Choroid plexus epithelial cell (primary cell): ENCODE results near the gene LINC01488.

Experiments used
- DNase-seq: peaks from one replicate; pipeline ENCODE4 v3.0.0-alpha.2; 2010; ENCODE audit warnings: low read depth
- H3K4me3 ChIP-seq: 2 replicates; pipeline ENCODE4 v1.5.1; 2011; ENCODE audit warnings: low read depth, mild to moderate bottlenecking, control low read depth, low read length, moderate library complexity
- TF ChIP-seq, protein P1 (sequence below): conservative IDR thresholded peaks from 2 replicates; pipeline ENCODE4 v1.5.1; 2011; ENCODE audit warnings: low read depth, mild to moderate bottlenecking, control low read depth, inconsistent platforms, low read length, moderate library complexity

Gene LINC01488

DNA sequence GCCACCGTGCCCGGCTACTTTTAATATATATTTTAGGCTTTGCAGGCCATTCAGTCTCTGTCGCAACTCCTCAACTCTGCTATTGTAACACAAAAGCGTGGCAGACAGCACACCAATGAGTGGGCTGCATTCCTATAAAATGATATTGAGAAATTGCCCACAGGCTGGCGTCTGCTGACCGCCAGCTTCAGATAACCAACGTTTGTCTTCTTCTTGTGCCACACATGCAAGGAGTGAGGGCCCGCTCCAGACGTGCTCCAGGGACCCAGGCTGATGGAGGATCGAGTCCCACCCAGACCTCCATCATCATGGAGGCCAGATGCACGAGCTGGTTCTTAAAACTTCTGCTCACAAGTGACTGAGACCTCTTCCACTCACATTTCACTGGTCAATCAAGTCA lies 35.4 kb upstream of the LINC01488 start:
- no peak for DNase-seq
- TF ChIP-seq, protein P1, sequence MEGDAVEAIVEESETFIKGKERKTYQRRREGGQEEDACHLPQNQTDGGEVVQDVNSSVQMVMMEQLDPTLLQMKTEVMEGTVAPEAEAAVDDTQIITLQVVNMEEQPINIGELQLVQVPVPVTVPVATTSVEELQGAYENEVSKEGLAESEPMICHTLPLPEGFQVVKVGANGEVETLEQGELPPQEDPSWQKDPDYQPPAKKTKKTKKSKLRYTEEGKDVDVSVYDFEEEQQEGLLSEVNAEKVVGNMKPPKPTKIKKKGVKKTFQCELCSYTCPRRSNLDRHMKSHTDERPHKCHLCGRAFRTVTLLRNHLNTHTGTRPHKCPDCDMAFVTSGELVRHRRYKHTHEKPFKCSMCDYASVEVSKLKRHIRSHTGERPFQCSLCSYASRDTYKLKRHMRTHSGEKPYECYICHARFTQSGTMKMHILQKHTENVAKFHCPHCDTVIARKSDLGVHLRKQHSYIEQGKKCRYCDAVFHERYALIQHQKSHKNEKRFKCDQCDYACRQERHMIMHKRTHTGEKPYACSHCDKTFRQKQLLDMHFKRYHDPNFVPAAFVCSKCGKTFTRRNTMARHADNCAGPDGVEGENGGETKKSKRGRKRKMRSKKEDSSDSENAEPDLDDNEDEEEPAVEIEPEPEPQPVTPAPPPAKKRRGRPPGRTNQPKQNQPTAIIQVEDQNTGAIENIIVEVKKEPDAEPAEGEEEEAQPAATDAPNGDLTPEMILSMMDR, result no peak
- H3K4me3 ChIP-seq, result no peak overlapping the region

DNA sequence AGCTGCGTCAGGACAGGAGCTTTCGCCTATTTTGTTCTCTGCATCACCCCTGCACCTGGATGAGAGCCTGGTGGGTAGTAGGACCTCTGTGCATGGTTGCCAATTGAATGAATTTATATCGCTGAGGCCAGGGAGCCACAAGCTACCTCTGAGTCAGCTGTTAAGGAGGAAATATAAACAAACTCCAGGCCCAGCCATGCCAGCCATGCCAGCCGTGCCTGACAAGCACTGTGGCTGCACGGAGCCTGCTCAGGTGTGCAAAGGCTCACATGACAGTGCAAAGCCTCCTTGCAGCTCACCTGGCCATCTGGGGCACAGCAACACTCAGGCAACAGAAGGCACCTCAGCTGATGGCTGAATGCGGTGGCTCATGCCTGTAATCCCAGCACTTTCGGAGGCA lies 33.7 kb upstream of the LINC01488 start:
- H3K4me3 ChIP-seq, result no peak overlapping the region
- TF ChIP-seq, protein P1, result no peak
- no peak for DNase-seq

DNA sequence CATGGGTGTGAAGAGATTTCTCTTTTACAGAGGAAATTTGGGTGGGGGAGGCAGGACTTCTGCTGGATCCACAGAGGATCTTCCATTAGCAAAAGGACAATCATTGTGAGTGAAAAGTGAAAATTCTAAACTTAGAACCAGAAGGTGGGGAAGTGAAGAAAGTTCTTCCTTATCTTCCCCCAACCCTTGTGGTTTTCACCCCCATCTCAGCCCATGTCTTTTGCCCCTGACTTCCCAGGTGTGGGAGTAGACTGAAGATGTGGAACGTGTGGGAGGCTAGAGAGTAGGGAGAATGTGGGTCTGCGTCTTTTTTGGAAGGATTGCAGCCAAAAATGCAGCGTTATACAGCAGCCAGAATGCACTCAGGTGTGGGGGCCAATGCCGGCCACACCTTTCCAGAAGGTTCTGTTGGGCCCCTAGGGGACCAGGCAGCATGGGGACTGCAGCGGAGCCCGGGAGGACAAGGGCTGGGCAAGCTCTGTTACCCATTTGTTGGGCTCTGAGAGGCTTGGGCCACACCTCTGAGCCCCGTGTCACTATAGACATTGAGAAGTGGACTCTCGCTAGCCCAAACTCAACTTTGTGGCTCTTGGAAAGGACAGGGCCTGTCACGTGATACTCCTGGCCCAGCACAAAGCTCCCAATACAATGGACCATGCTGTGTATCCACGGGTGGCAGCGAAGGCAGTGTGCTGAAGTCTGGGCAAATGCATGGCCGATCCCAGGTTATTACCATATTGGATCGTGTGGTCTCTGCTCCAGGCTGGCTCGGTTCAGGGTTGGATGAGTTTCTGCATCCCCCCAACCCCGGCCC lies 32.8 kb upstream of the LINC01488 start:
- no peak overlapping the region for H3K4me3 ChIP-seq
- no peak for DNase-seq
- TF ChIP-seq, protein P1, result no peak

DNA sequence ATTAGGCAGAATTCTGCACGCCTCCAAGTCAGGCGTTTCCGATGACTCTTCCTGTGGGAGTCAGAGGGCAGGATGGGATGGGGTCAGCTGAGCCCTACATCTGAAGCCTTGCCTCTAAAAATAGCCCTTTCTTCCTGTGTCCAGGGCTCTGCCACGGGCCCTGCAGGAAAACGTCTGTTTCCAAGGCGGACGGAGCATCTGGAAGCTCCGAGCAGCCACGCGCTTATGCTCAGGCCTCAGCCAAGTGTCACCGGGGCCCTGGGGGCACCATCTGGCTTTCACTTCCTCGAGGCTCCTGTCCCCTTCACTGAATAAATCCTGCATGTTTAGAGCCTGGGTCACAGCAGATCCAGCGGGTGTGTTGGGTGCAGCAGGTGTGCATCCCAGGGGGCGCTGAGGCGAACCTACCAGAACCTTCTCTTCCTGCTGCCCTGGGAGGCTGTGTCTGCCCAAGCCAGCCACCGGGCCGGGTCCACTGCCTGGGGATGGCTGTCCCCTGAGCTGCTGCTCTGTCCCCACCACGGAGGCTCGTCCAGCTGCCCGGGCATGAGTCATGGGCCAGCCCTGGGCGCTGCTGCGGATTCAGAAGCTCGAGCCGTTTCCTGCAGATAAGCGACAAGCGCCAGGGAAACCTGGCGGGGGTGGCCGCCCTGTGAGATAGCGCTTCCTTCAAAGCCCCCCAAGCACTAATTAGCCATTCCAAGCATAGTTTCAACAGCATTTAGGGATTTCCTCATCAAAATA lies 32.0 kb upstream of the LINC01488 start:
- no peak overlapping the region for H3K4me3 ChIP-seq
- DNase-seq, result peak; percentile 29
- TF ChIP-seq, protein P1, result peak; percentile 37

DNA sequence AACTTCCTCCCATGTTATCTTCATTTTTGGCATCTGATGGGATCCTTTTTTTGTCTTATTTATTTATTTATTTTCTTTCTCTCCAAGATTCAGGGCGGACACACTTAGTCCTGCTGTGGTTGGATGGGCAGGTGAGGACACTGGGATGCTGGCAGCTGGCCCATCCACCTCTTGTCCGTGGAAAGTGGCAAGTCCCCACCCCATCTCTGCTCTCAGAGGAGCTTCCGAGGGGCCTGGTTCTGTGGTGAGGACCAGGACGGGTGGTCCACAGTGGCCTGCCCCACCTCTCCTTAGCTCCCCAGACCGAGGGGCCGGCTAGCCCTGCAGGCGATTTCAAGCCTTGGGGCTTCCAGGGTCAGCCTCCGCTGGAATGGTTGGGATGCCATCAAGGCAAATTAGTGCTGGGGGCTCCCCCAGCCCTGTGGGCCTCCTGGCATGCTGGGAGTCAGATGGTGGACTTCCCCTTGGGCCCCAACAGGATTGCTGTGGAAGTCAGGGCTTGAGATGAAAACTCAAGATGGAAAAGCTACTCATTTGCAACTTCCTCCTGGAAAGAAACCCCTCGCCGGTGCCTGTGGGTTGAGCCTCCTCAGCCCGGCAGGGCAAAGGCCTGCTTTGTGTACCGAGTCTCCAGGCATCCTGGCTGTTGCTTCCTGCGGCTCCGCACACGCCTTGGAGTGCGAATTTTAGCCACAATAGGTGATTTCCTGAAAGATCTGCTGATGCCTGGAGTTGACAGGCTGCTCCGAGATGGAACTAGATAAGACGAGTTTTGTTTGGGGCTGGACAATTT lies 31.2 kb upstream of the LINC01488 start:
- H3K4me3 ChIP-seq, result no peak overlapping the region
- no peak for DNase-seq
- TF ChIP-seq, protein P1, result no peak

DNA sequence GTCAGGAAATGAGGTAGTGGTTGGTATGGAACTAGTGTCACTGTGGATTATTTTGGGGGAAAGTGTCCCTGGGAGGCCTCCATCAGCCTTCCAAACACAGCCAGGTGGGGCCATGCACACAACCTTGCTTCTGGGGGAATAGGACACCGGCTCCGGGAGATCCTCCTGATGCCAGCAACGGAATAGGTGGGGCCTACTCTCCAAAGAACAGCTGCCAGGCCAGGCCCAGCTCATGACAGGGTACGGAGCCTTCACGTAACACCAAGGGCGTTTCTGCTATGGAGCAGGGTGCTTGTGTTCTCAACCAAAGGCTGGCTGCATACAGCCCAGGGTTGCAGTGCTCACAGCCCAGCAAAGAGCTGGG lies 30.6 kb upstream of the LINC01488 start:
- TF ChIP-seq, protein P1, result no peak
- no peak for DNase-seq
- no peak overlapping the region for H3K4me3 ChIP-seq
